C4-2B (cell line): Measurements from ENCODE around the gene HERC4.

Experiments
- CTCF ChIP-seq: fragments of 450-650 bp; conservative IDR thresholded peaks from 2 replicates; pipeline ENCODE4 v1.5.1; 2017; ENCODE audit warnings: mild to moderate bottlenecking
- ZFX ChIP-seq: fragments of 450-650 bp; IDR thresholded peaks from 2 replicates; pipeline ENCODE4 v1.6.1; 2017

GRCh38 chr10:68124718-68125117, 49.6 kb upstream of the HERC4 start:
- TF ChIP-seq CTCF (no peak), ZFX (no peak)
